ENCODE data around the gene MUC2.

DNA sequence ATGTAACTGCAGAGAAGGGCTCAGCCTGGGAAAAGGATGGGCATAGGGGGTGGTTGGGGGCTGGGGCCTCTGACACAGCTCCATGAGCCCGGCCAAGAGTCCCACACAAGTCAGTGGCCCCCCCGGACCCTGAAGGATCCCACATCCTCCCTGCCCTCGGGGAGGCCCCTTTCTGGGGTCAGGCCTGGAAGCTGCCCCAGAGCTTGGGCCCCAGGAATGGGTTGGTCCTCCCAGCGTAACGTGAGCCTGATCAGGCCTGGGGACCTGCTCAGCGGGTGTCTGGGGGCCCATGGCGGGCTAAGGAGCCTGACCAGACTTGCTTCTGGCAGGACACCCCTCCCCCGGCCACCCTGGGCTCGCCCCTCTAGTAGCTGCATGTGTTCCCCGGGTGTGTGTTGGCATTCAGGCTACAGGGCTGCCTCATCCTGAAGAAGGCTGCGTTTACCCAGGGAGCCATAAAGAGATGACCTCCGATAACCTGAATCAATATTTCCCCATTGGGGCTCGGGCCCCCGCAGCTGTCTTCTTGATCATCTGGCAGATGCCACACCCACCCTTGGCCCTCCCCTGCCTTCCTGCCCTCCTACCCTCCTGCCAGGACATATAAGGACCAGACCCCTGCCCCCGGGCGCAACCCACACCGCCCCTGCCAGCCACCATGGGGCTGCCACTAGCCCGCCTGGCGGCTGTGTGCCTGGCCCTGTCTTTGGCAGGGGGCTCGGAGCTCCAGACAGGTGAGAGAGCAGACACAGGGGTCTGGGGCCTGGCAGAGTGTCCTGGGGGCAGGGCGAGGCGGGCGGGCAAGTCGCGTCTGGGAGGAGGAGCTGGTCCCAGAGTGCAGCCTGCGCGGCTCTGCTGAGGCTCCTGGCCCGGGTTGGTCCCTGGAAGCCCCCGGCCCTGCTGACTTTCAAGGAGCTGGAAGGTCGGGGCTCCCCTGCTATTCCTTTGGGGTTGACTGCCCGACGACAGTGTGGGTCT, at the start of gene MUC2:
- TF ChIP-seq, protein P1, sequence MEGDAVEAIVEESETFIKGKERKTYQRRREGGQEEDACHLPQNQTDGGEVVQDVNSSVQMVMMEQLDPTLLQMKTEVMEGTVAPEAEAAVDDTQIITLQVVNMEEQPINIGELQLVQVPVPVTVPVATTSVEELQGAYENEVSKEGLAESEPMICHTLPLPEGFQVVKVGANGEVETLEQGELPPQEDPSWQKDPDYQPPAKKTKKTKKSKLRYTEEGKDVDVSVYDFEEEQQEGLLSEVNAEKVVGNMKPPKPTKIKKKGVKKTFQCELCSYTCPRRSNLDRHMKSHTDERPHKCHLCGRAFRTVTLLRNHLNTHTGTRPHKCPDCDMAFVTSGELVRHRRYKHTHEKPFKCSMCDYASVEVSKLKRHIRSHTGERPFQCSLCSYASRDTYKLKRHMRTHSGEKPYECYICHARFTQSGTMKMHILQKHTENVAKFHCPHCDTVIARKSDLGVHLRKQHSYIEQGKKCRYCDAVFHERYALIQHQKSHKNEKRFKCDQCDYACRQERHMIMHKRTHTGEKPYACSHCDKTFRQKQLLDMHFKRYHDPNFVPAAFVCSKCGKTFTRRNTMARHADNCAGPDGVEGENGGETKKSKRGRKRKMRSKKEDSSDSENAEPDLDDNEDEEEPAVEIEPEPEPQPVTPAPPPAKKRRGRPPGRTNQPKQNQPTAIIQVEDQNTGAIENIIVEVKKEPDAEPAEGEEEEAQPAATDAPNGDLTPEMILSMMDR (conservative IDR thresholded peaks at IDR 0.05; ENCODE audit: low read depth, low read length) = no peak
- TF ChIP-seq EZH2 (IDR thresholded peaks at IDR 0.05; ENCODE audit: low read length, unreplicated experiment) (no peak), EZH2phosphoT487 (IDR thresholded peaks at IDR 0.05; ENCODE audit: borderline replicate concordance, low read length) (no peak)

All from PC-3 (cell line).